ENCODE measurements around the gene TMEM60. TPM values are rescaled to one million over a fixed set of nuclear protein-coding genes. Genes with fewer than 3 reads are reported as not detected.

TMEM60 gene
- total RNA-seq, 1 donor from 2014 or later = 11.0 TPM

GRCh38 chr7:77827999-77828398 is 29.8 kb upstream of the TMEM60 start:
- peaks cover 2% of the 10 kb centered on the region for H3K27me3 Mint-ChIP-seq (ENCODE audit: insufficient read depth)
- peaks cover 19% of the 10 kb centered on the region for H3K36me3 Mint-ChIP-seq (ENCODE audit: low read depth)
- no peak for DNase-seq (ENCODE audit: low spot score)
- H3K4me3 Mint-ChIP-seq = no peak overlapping the region
- intact Hi-C loops (cut with micrococcal nuclease) = no loop called here
- peaks cover 22% of the 10 kb centered on the region for H3K9me3 Mint-ChIP-seq
- peaks cover 40% of the 10 kb centered on the region for H3K4me1 Mint-ChIP-seq (ENCODE audit: low read depth)
- no peak overlapping the region for H3K27ac Mint-ChIP-seq

GRCh38 chr7:77826300-77826699 is 28.1 kb upstream of the TMEM60 start:
- Mint-ChIP-seq H3K36me3 (ENCODE audit: low read depth) (peaks cover 27% of the 10 kb centered on the region), H3K27me3 (ENCODE audit: insufficient read depth) (peaks cover 2% of the 10 kb centered on the region), H3K9me3 (peaks cover 31% of the 10 kb centered on the region), H3K4me1 (ENCODE audit: low read depth) (peaks cover 30% of the 10 kb centered on the region), H3K4me3 (no peak overlapping the region), H3K27ac (no peak overlapping the region)
- intact Hi-C loops (cut with micrococcal nuclease) = no loop called here
- DNase-seq (ENCODE audit: low spot score) = no peak

- no peak overlapping the region for H3K27ac Mint-ChIP-seq
- no peak for DNase-seq (ENCODE audit: low spot score)
- no peak overlapping the region for H3K4me3 Mint-ChIP-seq
- H3K9me3 Mint-ChIP-seq = peaks cover 43% of the 10 kb centered on the region
- peaks cover 18% of the 10 kb centered on the region for H3K4me1 Mint-ChIP-seq (ENCODE audit: low read depth)
- intact Hi-C loops (cut with micrococcal nuclease) = no loop called here
- peaks cover 2% of the 10 kb centered on the region for H3K27me3 Mint-ChIP-seq (ENCODE audit: insufficient read depth)
- H3K36me3 Mint-ChIP-seq (ENCODE audit: low read depth) = peaks cover 39% of the 10 kb centered on the region
Observed at GRCh38 chr7:77825131-77825530, 26.9 kb upstream of the TMEM60 start.

GRCh38 chr7:77824636-77825035 is 26.4 kb upstream of the TMEM60 start:
- DNase-seq (ENCODE audit: low spot score) = no peak
- H3K36me3 Mint-ChIP-seq (ENCODE audit: low read depth) = peaks cover 44% of the 10 kb centered on the region
- H3K4me3 Mint-ChIP-seq = no peak overlapping the region
- H3K27ac Mint-ChIP-seq = no peak overlapping the region
- peaks cover 48% of the 10 kb centered on the region for H3K9me3 Mint-ChIP-seq
- H3K4me1 Mint-ChIP-seq (ENCODE audit: low read depth) = peaks cover 18% of the 10 kb centered on the region
- intact Hi-C loops (cut with micrococcal nuclease) = no loop called here
- peaks cover 2% of the 10 kb centered on the region for H3K27me3 Mint-ChIP-seq (ENCODE audit: insufficient read depth)

GRCh38 chr7:77823787-77824186 is 25.6 kb upstream of the TMEM60 start:
- peaks cover 51% of the 10 kb centered on the region for H3K36me3 Mint-ChIP-seq (ENCODE audit: low read depth)

GRCh38 chr7:77822269-77822668 is 24.0 kb upstream of the TMEM60 start:
- peaks cover 61% of the 10 kb centered on the region for H3K36me3 Mint-ChIP-seq (ENCODE audit: low read depth)
- H3K9me3 Mint-ChIP-seq = peaks cover 69% of the 10 kb centered on the region
- no peak for DNase-seq (ENCODE audit: low spot score)
- H3K27me3 Mint-ChIP-seq (ENCODE audit: insufficient read depth) = peaks cover 2% of the 10 kb centered on the region
- no peak overlapping the region for H3K27ac Mint-ChIP-seq
- H3K4me1 Mint-ChIP-seq (ENCODE audit: low read depth) = peaks cover 18% of the 10 kb centered on the region
- intact Hi-C loops (cut with micrococcal nuclease) = no loop called here
- H3K4me3 Mint-ChIP-seq = no peak overlapping the region

More at GRCh38 chr7:77823787-77824186, 25.6 kb upstream of the TMEM60 start:
- Mint-ChIP-seq H3K4me3 (no peak overlapping the region), H3K27ac (no peak overlapping the region), H3K4me1 (ENCODE audit: low read depth) (peaks cover 18% of the 10 kb centered on the region), H3K27me3 (ENCODE audit: insufficient read depth) (peaks cover 2% of the 10 kb centered on the region), H3K9me3 (peaks cover 56% of the 10 kb centered on the region)
- DNase-seq (ENCODE audit: low spot score) = no peak
- intact Hi-C loops (cut with micrococcal nuclease) = no loop called here

GRCh38 chr7:77820967-77821366 is 22.7 kb upstream of the TMEM60 start:
- Mint-ChIP-seq H3K4me3 (no peak overlapping the region), H3K9me3 (peaks cover 78% of the 10 kb centered on the region), H3K27me3 (ENCODE audit: insufficient read depth) (no peaks in the 10 kb centered on the region), H3K27ac (no peak overlapping the region), H3K4me1 (ENCODE audit: low read depth) (peaks cover 10% of the 10 kb centered on the region), H3K36me3 (ENCODE audit: low read depth) (peaks cover 65% of the 10 kb centered on the region)
- intact Hi-C loops (cut with micrococcal nuclease) = no loop called here
- DNase-seq (ENCODE audit: low spot score) = no peak

- intact Hi-C loops (cut with micrococcal nuclease) = no loop called here
- peaks cover 68% of the 10 kb centered on the region for H3K36me3 Mint-ChIP-seq (ENCODE audit: low read depth)
- no peak overlapping the region for H3K27ac Mint-ChIP-seq
- no peak overlapping the region for H3K4me3 Mint-ChIP-seq
- no peak for DNase-seq (ENCODE audit: low spot score)
- peaks cover 8% of the 10 kb centered on the region for H3K4me1 Mint-ChIP-seq (ENCODE audit: low read depth)
- peaks cover 75% of the 10 kb centered on the region for H3K9me3 Mint-ChIP-seq
- H3K27me3 Mint-ChIP-seq (ENCODE audit: insufficient read depth) = no peaks in the 10 kb centered on the region
Observed at GRCh38 chr7:77819021-77819420, 20.8 kb upstream of the TMEM60 start.

- Mint-ChIP-seq H3K4me1 (ENCODE audit: low read depth) (peaks cover 18% of the 10 kb centered on the region), H3K27ac (no peak overlapping the region), H3K27me3 (ENCODE audit: insufficient read depth) (no peaks in the 10 kb centered on the region), H3K9me3 (peaks cover 37% of the 10 kb centered on the region), H3K36me3 (ENCODE audit: low read depth) (peaks cover 32% of the 10 kb centered on the region), H3K4me3 (no peak overlapping the region)
- intact Hi-C loops (cut with micrococcal nuclease) = no loop called here
- DNase-seq (ENCODE audit: low spot score) = no peak
Observed at GRCh38 chr7:77813180-77813579, 14.9 kb upstream of the TMEM60 start.

- intact Hi-C loops (cut with micrococcal nuclease) = no loop called here
- H3K4me3 Mint-ChIP-seq = no peak overlapping the region
- H3K36me3 Mint-ChIP-seq (ENCODE audit: low read depth) = peaks cover 28% of the 10 kb centered on the region
- H3K9me3 Mint-ChIP-seq = peaks cover 40% of the 10 kb centered on the region
- no peak overlapping the region for H3K27ac Mint-ChIP-seq
- peaks cover 18% of the 10 kb centered on the region for H3K4me1 Mint-ChIP-seq (ENCODE audit: low read depth)
- no peak for DNase-seq (ENCODE audit: low spot score)
- H3K27me3 Mint-ChIP-seq (ENCODE audit: insufficient read depth) = no peaks in the 10 kb centered on the region
Observed at GRCh38 chr7:77812290-77812685, 14.1 kb upstream of the TMEM60 start.

GRCh38 chr7:77811516-77812289 is 13.5 kb upstream of the TMEM60 start:
- Mint-ChIP-seq H3K27ac (no peak overlapping the region), H3K4me1 (ENCODE audit: low read depth) (peaks cover 18% of the 10 kb centered on the region), H3K4me3 (no peak overlapping the region), H3K9me3 (peaks cover 40% of the 10 kb centered on the region), H3K27me3 (ENCODE audit: insufficient read depth) (no peaks in the 10 kb centered on the region), H3K36me3 (ENCODE audit: low read depth) (peaks cover 26% of the 10 kb centered on the region)
- no peak for DNase-seq (ENCODE audit: low spot score)
- intact Hi-C loops (cut with micrococcal nuclease) = no loop called here

- intact Hi-C loops (cut with micrococcal nuclease) = no loop called here
- Mint-ChIP-seq H3K4me3 (no peak overlapping the region), H3K36me3 (ENCODE audit: low read depth) (peaks cover 26% of the 10 kb centered on the region), H3K27ac (no peak overlapping the region), H3K4me1 (ENCODE audit: low read depth) (peaks cover 29% of the 10 kb centered on the region), H3K27me3 (ENCODE audit: insufficient read depth) (no peaks in the 10 kb centered on the region), H3K9me3 (peaks cover 45% of the 10 kb centered on the region)
- DNase-seq (ENCODE audit: low spot score) = no peak
Observed at GRCh38 chr7:77808517-77808916, 10.3 kb upstream of the TMEM60 start.

- H3K9me3 Mint-ChIP-seq = peaks cover 45% of the 10 kb centered on the region
- no peak for DNase-seq (ENCODE audit: low spot score)
- intact Hi-C loops (cut with micrococcal nuclease) = no loop called here
- H3K27ac Mint-ChIP-seq = no peak overlapping the region
- no peaks in the 10 kb centered on the region for H3K27me3 Mint-ChIP-seq (ENCODE audit: insufficient read depth)
- H3K4me1 Mint-ChIP-seq (ENCODE audit: low read depth) = peaks cover 33% of the 10 kb centered on the region
- H3K4me3 Mint-ChIP-seq = no peak overlapping the region
- peaks cover 28% of the 10 kb centered on the region for H3K36me3 Mint-ChIP-seq (ENCODE audit: low read depth)
Observed at GRCh38 chr7:77806425-77806824, 8.2 kb upstream of the TMEM60 start.
